CD4-positive, alpha-beta T cell treated with Interleukin-12 subunit alpha and Interleukin-12 subunit beta, for 1 hour (primary cell): ENCODE results near the gene OPCML.

Experiments
- DNase-seq: peaks from one replicate; pipeline ENCODE4 v3.0.0-alpha.2; 2020

The OPCML gene

GRCh38 chr11:132913295-132913694 lies 619.0 kb downstream of the OPCML start:
- no peak for DNase-seq

- DNase-seq, result no peak
These were observed 621.1 kb downstream of the OPCML start for GRCh38 chr11:132911186-132911585.

- no peak for DNase-seq
These were observed 622.1 kb downstream of the OPCML start for GRCh38 chr11:132910011-132910760.

- DNase-seq, result no peak
These were observed 623.2 kb downstream of the OPCML start for GRCh38 chr11:132909021-132909606.

GRCh38 chr11:132908414-132908810 lies 623.9 kb downstream of the OPCML start:
- no peak for DNase-seq

- no peak for DNase-seq
These were observed 624.5 kb downstream of the OPCML start for GRCh38 chr11:132907651-132908413.

GRCh38 chr11:132904607-132905006 lies 627.7 kb downstream of the OPCML start:
- no peak for DNase-seq

GRCh38 chr11:132904091-132904490 lies 628.2 kb downstream of the OPCML start:
- no peak for DNase-seq

GRCh38 chr11:132901638-132902471 lies 630.4 kb downstream of the OPCML start:
- no peak for DNase-seq

- DNase-seq, result no peak
These were observed 633.6 kb downstream of the OPCML start for GRCh38 chr11:132898676-132899075.

GRCh38 chr11:132898021-132898420 lies 634.3 kb downstream of the OPCML start:
- DNase-seq, result no peak

- no peak for DNase-seq
These were observed 637.0 kb downstream of the OPCML start for GRCh38 chr11:132895340-132895739.

- no peak for DNase-seq
These were observed 637.7 kb downstream of the OPCML start for GRCh38 chr11:132894606-132895005.

GRCh38 chr11:132892876-132893275 lies 639.4 kb downstream of the OPCML start:
- DNase-seq, result no peak

- no peak for DNase-seq
These were observed 644.1 kb downstream of the OPCML start for GRCh38 chr11:132888226-132888625.

- no peak for DNase-seq
These were observed 646.0 kb downstream of the OPCML start for GRCh38 chr11:132886335-132886734.

- no peak for DNase-seq
These were observed 649.1 kb downstream of the OPCML start for GRCh38 chr11:132883241-132883640.

GRCh38 chr11:132881622-132882021 lies 650.7 kb downstream of the OPCML start:
- no peak for DNase-seq

- no peak for DNase-seq
These were observed 654.2 kb downstream of the OPCML start for GRCh38 chr11:132878111-132878510.

GRCh38 chr11:132876705-132877104 lies 655.6 kb downstream of the OPCML start:
- no peak for DNase-seq

GRCh38 chr11:132876239-132876638 lies 656.1 kb downstream of the OPCML start:
- DNase-seq, result no peak

- no peak for DNase-seq
These were observed 657.7 kb downstream of the OPCML start for GRCh38 chr11:132874638-132875037.

- no peak for DNase-seq
These were observed 658.5 kb downstream of the OPCML start for GRCh38 chr11:132873841-132874240.
